Embryonic facial prominence (tissue), 1 donor: ENCODE results near the gene GRHPR.

Source experiments
- DNase-seq: peaks from one replicate; pipeline ENCODE4 v3.0.0-alpha.2; 2016; ENCODE audit errors: extremely low spot score

The GRHPR gene

DNA sequence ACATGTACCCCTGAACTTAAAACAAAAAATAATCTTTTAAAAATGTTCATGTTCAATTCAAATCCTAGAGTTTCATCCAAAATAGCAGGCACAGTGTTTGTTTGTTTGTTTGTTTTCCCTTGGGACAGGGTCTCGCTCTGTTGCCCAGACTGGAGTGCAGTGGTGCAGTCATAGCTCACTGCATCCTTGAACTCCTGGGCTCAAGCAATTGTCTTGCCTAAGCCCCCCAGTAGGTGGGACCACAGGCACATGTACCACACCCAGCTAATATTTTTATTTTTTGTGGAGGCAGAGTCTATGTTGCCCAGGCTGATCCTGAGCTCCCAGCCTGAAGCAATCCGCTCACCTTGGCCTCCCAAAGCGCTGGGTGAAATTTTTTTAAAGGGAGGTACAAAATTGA is 58.3 kb downstream of the GRHPR start:
- no peak for DNase-seq

DNA sequence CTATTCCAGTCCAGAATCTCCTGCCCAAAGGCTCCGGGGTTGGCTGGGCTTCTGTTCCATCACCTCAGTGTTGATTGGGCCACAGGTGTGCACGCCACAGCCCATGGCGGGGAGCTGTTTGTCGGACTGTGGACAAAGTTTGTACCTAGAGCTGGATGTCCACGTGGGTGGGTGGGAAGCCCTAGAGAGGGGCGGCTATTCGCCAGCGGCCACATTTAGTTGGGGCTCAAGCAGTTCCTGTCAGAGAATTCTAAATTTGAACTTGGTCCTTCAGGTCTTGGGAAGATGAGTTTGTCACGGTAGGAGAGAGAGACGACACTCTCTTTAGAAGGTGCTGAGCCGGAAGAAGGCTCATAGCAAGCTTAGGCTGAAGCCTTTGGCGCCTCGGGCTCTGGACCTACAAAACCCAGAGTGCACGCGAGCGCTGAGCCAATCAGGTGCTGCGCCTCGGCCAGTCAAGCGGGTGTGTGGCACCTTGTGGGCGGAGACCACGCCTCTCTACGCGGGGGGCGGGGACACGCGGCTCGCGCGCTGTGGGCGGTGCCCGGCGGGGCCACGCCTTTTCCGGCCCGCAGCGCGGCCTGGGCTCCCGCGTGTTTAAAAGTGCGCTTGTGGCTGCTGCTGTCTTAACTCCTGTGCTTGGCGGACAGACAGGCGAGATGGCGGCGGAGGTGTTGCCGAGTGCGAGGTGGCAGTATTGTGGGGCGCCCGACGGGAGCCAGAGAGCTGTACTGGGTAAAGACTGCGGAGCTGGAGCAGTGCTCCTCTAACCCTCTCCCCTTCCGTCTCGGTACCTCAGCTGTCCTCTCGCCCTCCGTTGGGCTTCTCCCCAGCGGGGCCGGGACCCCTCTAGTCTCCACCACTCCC is 63.1 kb downstream of the GRHPR start, which contains the start of gene POLR1E:
Gene POLR1E (plus strand): TSS at position 560 of the 867 bp plus-strand sequence. CDS start 100 bp downstream, at position 660.
- peak; percentile 62 for DNase-seq

DNA sequence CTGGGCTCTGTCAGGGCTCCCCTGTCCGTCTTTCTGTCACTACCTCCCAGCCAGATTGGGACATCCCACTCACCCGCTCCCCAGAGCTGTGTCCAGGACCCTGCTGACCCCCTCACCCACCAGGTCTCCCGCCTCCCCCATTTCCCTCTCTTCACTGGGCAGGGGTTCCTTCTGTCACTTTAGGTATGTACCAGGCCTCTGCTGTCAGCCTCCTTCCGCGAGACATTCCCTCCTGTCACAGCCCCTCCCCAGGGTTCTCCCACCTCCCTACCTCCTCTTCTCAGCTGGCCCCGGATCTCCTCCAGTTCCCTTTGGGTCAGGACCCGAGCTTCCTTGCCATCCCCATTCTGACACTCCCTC is 63.7 kb downstream of the GRHPR start:
- DNase-seq, result no peak
